CD14-positive monocyte (primary cell): ENCODE data around the gene SLC17A7. TPM values are rescaled to one million over a fixed set of nuclear protein-coding genes. Genes with fewer than 3 reads are reported as not detected.
A peak's percentile ranks its signal among the peaks of the same experiment; 100 is the strongest.

Source experiments
- DNase-seq, 3 donors: peaks; one replicate each; pipeline ENCODE4 v3.0.0-alpha.2; 2011 to 2022
- H2AFZ ChIP-seq: 2 replicates; pipeline ENCODE4 v1.6.0; 2012; ENCODE audit warnings: mild to moderate bottlenecking, low read depth, low read length, inconsistent platforms; ENCODE audit not compliant: insufficient read depth, poor library complexity, severe bottlenecking
- H3K27ac ChIP-seq, 2 donors: 1 replicate in 1 of 2; 2 replicates in 1 of 2; pipeline ENCODE4 v1.5.1; 2012 to 2013; ENCODE audit warnings: low read length in 2 of 2, control low read depth in 1 of 2, inconsistent platforms in 1 of 2, low read depth in 1 of 2, mild to moderate bottlenecking in 1 of 2
- H3K27me3 ChIP-seq, 2 donors: one replicate each; pipeline versions ENCODE4 v1.6.0 to v1.6.1; 2011 to 2013; ENCODE audit warnings: low read length in 2 of 2; ENCODE audit not compliant: control insufficient read depth in 2 of 2, insufficient read depth in 2 of 2
- H3K36me3 ChIP-seq, 2 donors: replicated peaks in 1 of 2; 1 replicate in 1 of 2; 2 replicates in 1 of 2; pipeline versions ENCODE4 v1.5.1 to v1.6.1; 2012 to 2013; ENCODE audit warnings: low read length in 2 of 2, control low read depth in 1 of 2, inconsistent platforms in 1 of 2, mild to moderate bottlenecking in 1 of 2; ENCODE audit not compliant: insufficient read depth in 2 of 2, control insufficient read depth in 1 of 2
- H3K4me1 ChIP-seq, 2 donors: 1 replicate in 1 of 2; 2 replicates in 1 of 2; pipeline versions ENCODE4 v1.5.1 to v1.6.1; 2012 to 2013; ENCODE audit warnings: low read length in 2 of 2, control low read depth in 1 of 2, inconsistent platforms in 1 of 2, mild to moderate bottlenecking in 1 of 2, moderate library complexity in 1 of 2; ENCODE audit not compliant: insufficient read depth in 2 of 2, control insufficient read depth in 1 of 2
- H3K4me2 ChIP-seq: replicated peaks from 2 replicates; pipeline ENCODE3; 2012; ENCODE audit warnings: low read length, moderate library complexity, mild to moderate bottlenecking; ENCODE audit not compliant: poor library complexity, severe bottlenecking; ENCODE audit errors: extremely low read depth
- H3K4me3 ChIP-seq, 3 experiments: fragments of 200-600 bp in 1 of 3; sonication (generic) in 1 of 3; replicated peaks in 1 of 3; 1 replicate in 2 of 3; 2 replicates in 1 of 3; pipeline ENCODE4 v1.5.1; 2011 to 2013; ENCODE audit warnings: low read length in 3 of 3, mild to moderate bottlenecking in 3 of 3, control low read depth in 2 of 3, low read depth in 2 of 3, inconsistent platforms in 1 of 3, moderate library complexity in 1 of 3
- H3K79me2 ChIP-seq: 2 replicates; pipeline ENCODE4 v1.6.0; 2012; ENCODE audit warnings: mild to moderate bottlenecking, control low read depth, inconsistent platforms, low read length, moderate library complexity; ENCODE audit not compliant: insufficient read depth
- H3K9ac ChIP-seq: 2 replicates; pipeline ENCODE4 v1.6.0; 2017; ENCODE audit warnings: low read length, mild to moderate bottlenecking; ENCODE audit not compliant: insufficient read depth, poor library complexity, severe bottlenecking
- H3K9me3 ChIP-seq, 2 donors: replicated peaks in 1 of 2; 1 replicate in 1 of 2; 2 replicates in 1 of 2; pipeline versions ENCODE4 v1.5.1 to v1.6.1; 2012 to 2013; ENCODE audit warnings: low read length in 2 of 2, control low read depth in 1 of 2; ENCODE audit not compliant: control insufficient read depth in 1 of 2, insufficient read depth in 1 of 2
- H4K20me1 ChIP-seq: 2 replicates; pipeline ENCODE4 v1.6.0; 2012; ENCODE audit warnings: mild to moderate bottlenecking, low read length, control low read depth, moderate library complexity; ENCODE audit not compliant: insufficient read depth
- H3K27ac Mint-ChIP-seq, 7 donors: one replicate each; pipeline ENCODE4 v1.8.0; 2020; ENCODE audit warnings: mild to moderate bottlenecking in 7 of 7, mixed read lengths in 7 of 7, moderate library complexity in 6 of 7, inconsistent platforms in 2 of 7
- H3K27me3 Mint-ChIP-seq, 3 donors: one replicate each; pipeline ENCODE4 v1.8.0; 2021 to 2022; ENCODE audit warnings: low read depth in 3 of 3, mild to moderate bottlenecking in 3 of 3, mixed read lengths in 3 of 3, moderate library complexity in 3 of 3, inconsistent platforms in 1 of 3
- H3K36me3 Mint-ChIP-seq, 2 donors: one replicate each; pipeline ENCODE4 v1.8.0; 2020; ENCODE audit warnings: mixed read lengths in 2 of 2, inconsistent platforms in 1 of 2, mild to moderate bottlenecking in 1 of 2
- H3K4me1 Mint-ChIP-seq: one replicate; pipeline ENCODE4 v1.8.0; 2020; ENCODE audit warnings: mild to moderate bottlenecking, mixed read lengths
- H3K4me3 Mint-ChIP-seq, 2 donors: one replicate each; pipeline ENCODE4 v1.8.0; 2020; ENCODE audit warnings: mild to moderate bottlenecking in 2 of 2, mixed read lengths in 2 of 2, moderate library complexity in 1 of 2
- H3K9me3 Mint-ChIP-seq, 7 donors: one replicate each; pipeline ENCODE4 v1.8.0; 2020 to 2022; ENCODE audit warnings: mixed read lengths in 7 of 7, mild to moderate bottlenecking in 6 of 7, moderate library complexity in 6 of 7, inconsistent platforms in 2 of 7
- WGBS: methylation state at CpG from one replicate; pipeline ENCODE4 v1.1.5; 2013; ENCODE audit warnings: missing lambda C conversion rate; ENCODE audit not compliant: insufficient coverage; 5-methylcytosine and 5-hydroxymethylcytosine counted together
- intact Hi-C, 2 donors: fragments of 100-400 bp; cut with micrococcal nuclease; formaldehyde crosslinking; loops; one replicate each; pipeline versions ENCODE4 v1.15.0 to v1.15.1; 2023
- polyA plus RNA-seq, 3 donors: library from polyadenylated mRNA; depleted of rRNA in 1 of 3; unstranded in 2 of 3; stranded (reverse) in 1 of 3; fragments of 300-500 nt in 2 of 3; fragments of >200 nt in 1 of 3; fragmentation: Illumina TruSeq in 2 of 3; gene quantifications; 1 replicate in 2 of 3; 2 replicates in 1 of 3; pipeline ENCODE4 v1.2.3, GENCODE V29; 2012 to 2021
- TF ChIP-seq, protein P1 (sequence below): fragments of 200-600 bp; IDR thresholded peaks from one replicate; pipeline ENCODE4 v1.8.0; 2022; ENCODE audit warnings: antibody characterized with exemption, mild to moderate bottlenecking

The SLC17A7 gene
- polyA plus RNA-seq, 3 donors = 0.04 to 0.09 TPM; not detected in 1

- no peak for DNase-seq
- Histone ChIP-seq H2AFZ (no peak overlapping the region), H3K9me3 (no peaks in the 10 kb centered on the region), H3K9ac (no peak overlapping the region), H3K27me3 (no peaks in the 10 kb centered on the region), H3K79me2 (no peaks in the 10 kb centered on the region), H3K4me1 (peaks cover 2 to 3% of the 10 kb centered on the region in 2 donors), H3K4me3 (no peak overlapping the region), H3K36me3 (no peaks in the 10 kb centered on the region), H4K20me1 (no peaks in the 10 kb centered on the region), H3K27ac (no peak overlapping the region), H3K4me2 (no peak overlapping the region)
- Mint-ChIP-seq H3K27me3 (peaks cover 0 to 8% (median 7%) of the 10 kb centered on the region in 3 donors), H3K36me3 (peaks cover 0 to 11% of the 10 kb centered on the region in 2 donors), H3K9me3 (peaks cover 0 to 2% (median 0%) of the 10 kb centered on the region in 7 donors), H3K27ac (peak overlapping the region in 3 of 7 donors; percentile 74 to 93 (median 84)), H3K4me3 (no peak overlapping the region), H3K4me1 (peaks cover 12% of the 10 kb centered on the region)
- TF ChIP-seq, protein P1, sequence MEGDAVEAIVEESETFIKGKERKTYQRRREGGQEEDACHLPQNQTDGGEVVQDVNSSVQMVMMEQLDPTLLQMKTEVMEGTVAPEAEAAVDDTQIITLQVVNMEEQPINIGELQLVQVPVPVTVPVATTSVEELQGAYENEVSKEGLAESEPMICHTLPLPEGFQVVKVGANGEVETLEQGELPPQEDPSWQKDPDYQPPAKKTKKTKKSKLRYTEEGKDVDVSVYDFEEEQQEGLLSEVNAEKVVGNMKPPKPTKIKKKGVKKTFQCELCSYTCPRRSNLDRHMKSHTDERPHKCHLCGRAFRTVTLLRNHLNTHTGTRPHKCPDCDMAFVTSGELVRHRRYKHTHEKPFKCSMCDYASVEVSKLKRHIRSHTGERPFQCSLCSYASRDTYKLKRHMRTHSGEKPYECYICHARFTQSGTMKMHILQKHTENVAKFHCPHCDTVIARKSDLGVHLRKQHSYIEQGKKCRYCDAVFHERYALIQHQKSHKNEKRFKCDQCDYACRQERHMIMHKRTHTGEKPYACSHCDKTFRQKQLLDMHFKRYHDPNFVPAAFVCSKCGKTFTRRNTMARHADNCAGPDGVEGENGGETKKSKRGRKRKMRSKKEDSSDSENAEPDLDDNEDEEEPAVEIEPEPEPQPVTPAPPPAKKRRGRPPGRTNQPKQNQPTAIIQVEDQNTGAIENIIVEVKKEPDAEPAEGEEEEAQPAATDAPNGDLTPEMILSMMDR = no peak
- intact Hi-C loops = no loop called here
- 98% methylated on average over 4 of the region's 14 CpGs for WGBS
These were observed 38.8 kb upstream of the SLC17A7 start for GRCh38 chr19:49479975-49480628.

DNA sequence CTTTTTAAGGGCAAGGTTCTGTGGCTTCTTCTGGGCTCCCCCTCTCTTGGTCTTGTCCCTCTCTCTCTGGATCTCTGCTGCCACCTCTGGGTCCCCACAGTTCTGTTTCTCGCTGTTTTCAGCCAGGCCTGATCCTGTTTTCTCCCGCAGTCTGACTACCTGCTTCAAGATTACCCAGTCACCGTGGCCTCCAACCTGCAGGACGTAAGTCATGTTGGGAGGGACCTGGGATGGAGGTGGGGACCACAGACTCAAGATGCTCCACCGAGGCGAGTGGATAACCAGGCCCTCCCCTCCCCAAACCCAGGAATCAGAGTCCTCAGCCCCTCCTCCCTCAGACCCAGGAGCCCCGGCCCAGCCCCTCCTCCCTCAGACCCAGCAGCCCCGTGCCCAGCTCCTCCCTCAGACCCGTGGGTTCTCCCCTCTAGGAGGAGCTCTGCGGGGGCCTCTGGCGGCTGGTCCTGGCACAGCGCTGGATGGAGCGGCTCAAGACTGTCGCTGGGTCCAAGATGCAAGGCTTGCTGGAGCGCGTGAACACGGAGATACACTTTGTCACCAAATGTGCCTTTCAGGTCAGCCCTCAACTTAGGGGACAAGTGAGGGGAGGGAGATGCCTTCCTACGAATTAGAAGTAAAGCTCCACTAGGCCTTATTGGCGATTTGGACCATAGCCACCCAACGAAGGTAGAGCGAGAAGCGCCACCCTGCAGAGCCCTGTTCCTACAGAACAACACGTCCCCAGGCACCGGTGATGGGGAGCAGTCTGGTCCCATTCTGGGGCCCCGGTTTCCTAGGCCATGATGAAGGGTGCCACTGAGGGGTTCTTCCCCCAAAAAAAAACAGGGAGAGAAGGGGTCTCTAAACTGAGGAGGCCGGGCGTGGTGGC is 34.9 kb upstream of the SLC17A7 start:
- H3K27me3 Mint-ChIP-seq = peaks cover 2 to 13% (median 6%) of the 10 kb centered on the region in 3 donors
- Histone ChIP-seq H2AFZ (no peak overlapping the region), H3K9me3 (no peaks in the 10 kb centered on the region), H3K79me2 (no peaks in the 10 kb centered on the region), H3K36me3 (no peaks in the 10 kb centered on the region), H3K27ac (no peak overlapping the region), H3K9ac (no peak overlapping the region), H3K4me3 (no peak overlapping the region), H3K27me3 (no peaks in the 10 kb centered on the region), H3K4me1 (peaks cover 14 to 25% of the 10 kb centered on the region in 2 donors), H4K20me1 (no peaks in the 10 kb centered on the region), H3K4me2 (no peak overlapping the region)
- DNase-seq = peak in 2 of 3 donors; percentile 31 to 49
- WGBS = 67% methylated on average over 22 of the region's 27 CpGs
- intact Hi-C loops = no loop called here
- TF ChIP-seq, protein P1 = peak; percentile 64
- peak overlapping the region in 1 of 2 donors; percentile 12 for H3K4me3 Mint-ChIP-seq
- peak overlapping the region in 4 of 7 donors; percentile 14 to 72 (median 40) for H3K27ac Mint-ChIP-seq
- H3K4me1 Mint-ChIP-seq = peaks cover 31% of the 10 kb centered on the region
- H3K9me3 Mint-ChIP-seq = peaks cover 0 to 2% (median 0%) of the 10 kb centered on the region in 7 donors
- peaks cover 3 to 6% of the 10 kb centered on the region in 2 donors for H3K36me3 Mint-ChIP-seq
